Hepatocyte (in vitro differentiated cells): ENCODE results near the gene SENP1. TPM values are rescaled to one million over a fixed set of nuclear protein-coding genes. Genes with fewer than 3 reads are reported as not detected.

Experiments
- DNase-seq: peaks from one replicate; pipeline ENCODE4 v3.0.0-alpha.2; 2016; ENCODE audit warnings: low spot score
- H2AFZ ChIP-seq: fragments of 200-600 bp; sonication (generic); 2 replicates; pipeline ENCODE4 v1.6.0; 2016; ENCODE audit warnings: antibody characterized with exemption, mild to moderate bottlenecking
- H3K27ac ChIP-seq: fragments of 200-600 bp; sonication (generic); 2 replicates; pipeline ENCODE4 v1.5.1; 2016; ENCODE audit warnings: mild to moderate bottlenecking
- H3K27me3 ChIP-seq: fragments of 200-600 bp; sonication (generic); 2 replicates; pipeline ENCODE4 v1.6.1; 2016
- H3K36me3 ChIP-seq: fragments of 200-600 bp; sonication (generic); replicated peaks from 2 replicates; pipeline ENCODE4 v1.5.1; 2016; ENCODE audit warnings: low read depth; ENCODE audit not compliant: insufficient read depth
- H3K4me1 ChIP-seq: fragments of 200-600 bp; sonication (generic); 2 replicates; pipeline ENCODE4 v1.5.1; 2016; ENCODE audit warnings: mild to moderate bottlenecking, moderate library complexity; ENCODE audit not compliant: insufficient read depth
- H3K4me2 ChIP-seq: fragments of 200-600 bp; sonication (generic); 2 replicates; pipeline ENCODE4 v1.6.0; 2016
- H3K4me3 ChIP-seq: fragments of 200-600 bp; sonication (generic); 2 replicates; pipeline ENCODE4 v1.5.1; 2016; ENCODE audit warnings: mild to moderate bottlenecking
- H3K79me2 ChIP-seq: fragments of 200-600 bp; sonication (generic); 2 replicates; pipeline ENCODE4 v1.6.0; 2017; ENCODE audit warnings: mild to moderate bottlenecking
- H3K9me2 ChIP-seq: fragments of 200-600 bp; sonication (generic); replicated peaks from 2 replicates; pipeline ENCODE4 v1.6.0; 2017; ENCODE audit warnings: mild to moderate bottlenecking; ENCODE audit not compliant: insufficient read depth
- H3K9me3 ChIP-seq: fragments of 200-600 bp; sonication (generic); 2 replicates; pipeline ENCODE4 v1.5.1; 2016; ENCODE audit warnings: low read depth, mild to moderate bottlenecking
- H4K20me1 ChIP-seq: fragments of 200-600 bp; sonication (generic); 2 replicates; pipeline ENCODE4 v1.6.0; 2016; ENCODE audit warnings: mild to moderate bottlenecking; ENCODE audit not compliant: insufficient read depth, poor library complexity, severe bottlenecking
- CTCF ChIP-seq: fragments of 200-600 bp; sonication (generic); IDR thresholded peaks from 2 replicates; pipeline ENCODE4 v1.5.1; 2016; ENCODE audit warnings: antibody characterized with exemption, mild to moderate bottlenecking; ENCODE audit not compliant: poor library complexity
- EZH2 ChIP-seq: fragments of 200-600 bp; sonication (generic); IDR thresholded peaks from 2 replicates; pipeline ENCODE4 v1.6.1; 2016; ENCODE audit warnings: antibody characterized with exemption, mild to moderate bottlenecking, borderline replicate concordance
- EZH2phosphoT487 ChIP-seq: fragments of 200-600 bp; sonication (generic); IDR thresholded peaks from one replicate; pipeline ENCODE4 v1.6.1; 2018; ENCODE audit warnings: antibody characterized with exemption, mild to moderate bottlenecking, low read depth, moderate library complexity; ENCODE audit not compliant: unreplicated experiment, severe bottlenecking
- WGBS: methylation state at CpG from one replicate; pipeline ENCODE4 v1.1.6; 2016; ENCODE audit warnings: low lambda C conversion rate; ENCODE audit errors: missing lambda C conversion rate; 5-methylcytosine and 5-hydroxymethylcytosine counted together
- polyA plus RNA-seq: library from polyadenylated mRNA; unstranded; fragments of >200 nt; fragmentation: Nextera tagmentation; extraction: Ambion mirVana; gene quantifications from 2 replicates; pipeline ENCODE4 v1.2.1, GENCODE V29; 2016
- total RNA-seq: library from RNA; depleted of rRNA; stranded (reverse); fragments of >200 nt; gene quantifications from 2 replicates; pipeline ENCODE4 v1.2.3, GENCODE V29; 2014

The SENP1 gene
- total and polyA plus RNA-seq, 2 experiments from 2014 or later: 3.9 to 16.9 TPM

GRCh38 chr12:48132826-48133225 lies 26.9 kb upstream of the SENP1 start:
- Histone ChIP-seq H3K27me3 (no peaks in the 10 kb centered on the region), H2AFZ (no peak overlapping the region), H3K9me3 (no peaks in the 10 kb centered on the region), H3K79me2 (no peaks in the 10 kb centered on the region), H3K27ac (no peak overlapping the region), H3K4me2 (no peak overlapping the region), H3K4me1 (no peaks in the 10 kb centered on the region), H4K20me1 (no peaks in the 10 kb centered on the region), H3K4me3 (no peak overlapping the region), H3K9me2 (no peaks in the 10 kb centered on the region), H3K36me3 (peaks cover 6% of the 10 kb centered on the region)
- 93% methylated on average over 14 of the region's 14 CpGs for WGBS
- no peak for DNase-seq
- TF ChIP-seq EZH2 (no peak), CTCF (no peak), EZH2phosphoT487 (no peak)

GRCh38 chr12:48131517-48131916 lies 25.6 kb upstream of the SENP1 start:
- DNase-seq: no peak
- no peaks in the 10 kb centered on the region for H3K9me3 ChIP-seq
- H3K79me2 ChIP-seq: peaks cover 4% of the 10 kb centered on the region
- TF ChIP-seq EZH2 (no peak), EZH2phosphoT487 (no peak), CTCF (no peak)
- H3K4me2 ChIP-seq: no peak overlapping the region
- H3K27ac ChIP-seq: no peak overlapping the region
- H3K9me2 ChIP-seq: no peaks in the 10 kb centered on the region
- no peaks in the 10 kb centered on the region for H4K20me1 ChIP-seq
- no peak overlapping the region for H2AFZ ChIP-seq
- no peaks in the 10 kb centered on the region for H3K27me3 ChIP-seq
- WGBS: 93% methylated on average over 2 of the region's 2 CpGs
- no peaks in the 10 kb centered on the region for H3K4me1 ChIP-seq
- peaks cover 6% of the 10 kb centered on the region for H3K36me3 ChIP-seq
- H3K4me3 ChIP-seq: no peak overlapping the region

- H3K4me2 ChIP-seq: no peak overlapping the region
- WGBS: 45% methylated on average over 1 of the region's 1 CpG
- DNase-seq: no peak
- H3K79me2 ChIP-seq: peaks cover 4% of the 10 kb centered on the region
- H3K9me2 ChIP-seq: no peaks in the 10 kb centered on the region
- TF ChIP-seq EZH2phosphoT487 (no peak), EZH2 (no peak), CTCF (no peak)
- H3K9me3 ChIP-seq: no peaks in the 10 kb centered on the region
- no peaks in the 10 kb centered on the region for H3K4me1 ChIP-seq
- no peak overlapping the region for H3K4me3 ChIP-seq
- no peak overlapping the region for H2AFZ ChIP-seq
- H3K27ac ChIP-seq: no peak overlapping the region
- no peaks in the 10 kb centered on the region for H3K27me3 ChIP-seq
- H3K36me3 ChIP-seq: peaks cover 6% of the 10 kb centered on the region
- no peaks in the 10 kb centered on the region for H4K20me1 ChIP-seq
Measured at GRCh38 chr12:48129376-48129775, 23.5 kb upstream of the SENP1 start.

- no peak overlapping the region for H3K27ac ChIP-seq
- no peak overlapping the region for H2AFZ ChIP-seq
- peaks cover 4% of the 10 kb centered on the region for H3K79me2 ChIP-seq
- no peak for DNase-seq
- H3K9me2 ChIP-seq: no peaks in the 10 kb centered on the region
- no peak for TF ChIP-seq CTCF
- TF ChIP-seq EZH2phosphoT487: no peak
- TF ChIP-seq EZH2: no peak
- no peaks in the 10 kb centered on the region for H3K27me3 ChIP-seq
- H3K4me1 ChIP-seq: no peaks in the 10 kb centered on the region
- H3K4me2 ChIP-seq: no peak overlapping the region
- H3K9me3 ChIP-seq: no peaks in the 10 kb centered on the region
- no peak overlapping the region for H3K4me3 ChIP-seq
- no peaks in the 10 kb centered on the region for H4K20me1 ChIP-seq
- peaks cover 6% of the 10 kb centered on the region for H3K36me3 ChIP-seq
- WGBS: 97% methylated on average over 1 of the region's 1 CpG
Measured at GRCh38 chr12:48128800-48129199, 22.9 kb upstream of the SENP1 start.
